Caco-2 (cell line): ENCODE data around the gene HSPB3. TPM values are rescaled to one million over a fixed set of nuclear protein-coding genes. Genes with fewer than 3 reads are reported as not detected.

ENCODE experiments used
- BruUV-seq: library from RNA; stranded (reverse); fragments of 400-500 nt; replicated peaks from 2 replicates; lab custom pipeline; 2021; lab: Mats Ljungman, UMichigan
- CTCF ChIA-PET: fragments of 300-600 bp; sonication (Branson Sonifier 250); formaldehyde crosslinking; loops from one replicate; lab custom pipeline; 2022; ENCODE audit warnings: antibody characterized with exemption; lab: Charles Lee
- POLR2A ChIA-PET: fragments of 300-600 bp; sonication (Branson Sonifier 250); formaldehyde crosslinking; loops from one replicate; lab custom pipeline; 2022; ENCODE audit warnings: antibody characterized with exemption; lab: Charles Lee
- DNase-seq, 2 experiments: peaks; one replicate each; pipeline versions ENCODE4 v3.0.0 to v3.0.0-alpha.2; 2020 to 2022
- H3K27me3 ChIP-seq: replicated peaks from 2 replicates; pipeline ENCODE4 v1.6.0; 2011; ENCODE audit warnings: low read length; ENCODE audit not compliant: control insufficient read depth, insufficient read depth
- H3K36me3 ChIP-seq: 2 replicates; pipeline ENCODE4 v1.5.1; 2011; ENCODE audit warnings: low read length; ENCODE audit not compliant: control insufficient read depth, insufficient read depth
- H3K4me1 ChIP-seq: fragments of 250-450 bp; sonication (Bioruptor Pico); 2 replicates; pipeline ENCODE4 v1.5.1; 2020; ENCODE audit warnings: mild to moderate bottlenecking
- H3K4me3 ChIP-seq: 2 replicates; pipeline ENCODE4 v1.5.1; 2011; ENCODE audit warnings: low read depth, mild to moderate bottlenecking, control low read depth, low read length
- H3K9me3 ChIP-seq: fragments of 250-450 bp; sonication (Bioruptor Pico); 2 replicates; pipeline ENCODE4 v1.5.1; 2020; ENCODE audit warnings: mild to moderate bottlenecking, moderate library complexity
- H3K27ac Mint-ChIP-seq: one replicate; pipeline ENCODE4 v1.8.0; 2022; ENCODE audit warnings: mixed read lengths; ENCODE audit not compliant: unreplicated experiment
- H3K27me3 Mint-ChIP-seq: one replicate; pipeline ENCODE4 v1.8.0; 2022; ENCODE audit warnings: mixed read lengths; ENCODE audit not compliant: insufficient read depth, unreplicated experiment
- H3K36me3 Mint-ChIP-seq: one replicate; pipeline ENCODE4 v1.8.0; 2022; ENCODE audit warnings: mild to moderate bottlenecking, mixed read lengths; ENCODE audit not compliant: insufficient read depth, unreplicated experiment
- H3K4me1 Mint-ChIP-seq: one replicate; pipeline ENCODE4 v1.8.0; 2022; ENCODE audit warnings: low read depth, mixed read lengths; ENCODE audit not compliant: unreplicated experiment
- H3K4me3 Mint-ChIP-seq: one replicate; pipeline ENCODE4 v1.8.0; 2022; ENCODE audit warnings: mild to moderate bottlenecking, moderate library complexity, mixed read lengths; ENCODE audit not compliant: unreplicated experiment
- H3K9me3 Mint-ChIP-seq: one replicate; pipeline ENCODE4 v1.8.0; 2022; ENCODE audit warnings: mixed read lengths; ENCODE audit not compliant: unreplicated experiment
- intact Hi-C: fragments of 100-400 bp; cut with micrococcal nuclease; formaldehyde crosslinking; loops from one replicate; pipeline ENCODE4 v1.10.0; 2022; ENCODE audit not compliant: unreplicated experiment
- total RNA-seq: library from RNA; stranded (reverse); gene quantifications from 2 replicates; pipeline ENCODE4 v1.2.3, GENCODE V29; 2022
- TF ChIP-seq, protein P1 (sequence below), 2 experiments: fragments of 200-600 bp in 1 of 2; IDR thresholded peaks; 1 replicate in 1 of 2; 2 replicates in 1 of 2; pipeline versions ENCODE4 v1.5.1 to v1.8.0; 2011 to 2022; ENCODE audit warnings: antibody characterized with exemption in 1 of 2, control low read depth in 1 of 2, inconsistent platforms in 1 of 2, low read depth in 1 of 2, low read length in 1 of 2, mild to moderate bottlenecking in 1 of 2, moderate library complexity in 1 of 2; ENCODE audit not compliant: insufficient read depth in 1 of 2, severe bottlenecking in 1 of 2, unreplicated experiment in 1 of 2

Gene HSPB3
- total RNA-seq, 1 experiment from 2014 or later = 0.54 TPM

DNA sequence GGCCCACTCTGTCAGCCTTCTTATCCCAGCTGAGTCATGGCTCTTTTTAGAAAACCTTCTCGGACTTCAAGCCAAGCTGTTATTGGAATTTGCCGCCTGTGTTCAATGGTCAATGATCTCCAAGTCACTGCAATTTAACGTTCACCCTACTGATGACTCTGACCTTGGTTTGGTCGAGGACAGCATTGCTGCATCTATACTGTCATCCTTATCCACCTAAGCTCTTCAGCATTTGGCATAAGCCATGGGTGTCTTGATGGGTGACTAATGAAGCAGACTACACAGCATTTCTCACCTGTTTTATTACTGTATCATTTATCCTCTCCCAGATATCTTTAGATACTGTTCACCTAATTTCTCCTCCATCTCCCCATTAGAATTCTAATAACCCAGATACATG is 5.6 kb upstream of the HSPB3 start:
- BruUV-seq = no TSS peak
- DNase-seq = no peak

DNA sequence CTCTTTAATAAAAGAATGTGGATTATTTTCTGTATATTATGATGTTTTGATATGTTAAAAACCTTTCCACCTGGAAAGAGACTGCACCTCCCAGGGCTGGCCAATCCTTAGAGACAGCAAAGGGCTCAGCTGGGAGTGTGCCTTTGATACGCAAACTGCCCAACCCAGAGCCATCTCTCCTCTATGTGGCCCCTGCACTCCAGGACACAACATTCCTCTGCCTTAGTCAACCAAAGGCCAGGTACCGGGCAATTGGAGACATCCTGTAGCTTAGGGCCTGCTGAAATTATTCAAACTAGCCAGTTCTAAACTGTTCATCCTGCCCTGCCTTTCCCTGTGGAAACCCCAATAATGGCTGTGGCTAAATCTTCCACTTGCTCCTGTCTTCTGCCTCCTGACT is 5.0 kb upstream of the HSPB3 start:
- Mint-ChIP-seq H3K27ac (no peak overlapping the region), H3K4me3 (no peak overlapping the region), H3K9me3 (peaks cover 12% of the 10 kb centered on the region), H3K27me3 (no peaks in the 10 kb centered on the region), H3K4me1 (peaks cover 10% of the 10 kb centered on the region), H3K36me3 (no peaks in the 10 kb centered on the region)
- peaks cover 43% of the 10 kb centered on the region for H3K4me1 ChIP-seq
- H3K36me3 ChIP-seq = no peaks in the 10 kb centered on the region
- no peak overlapping the region for H3K4me3 ChIP-seq
- TF ChIP-seq, protein P1, sequence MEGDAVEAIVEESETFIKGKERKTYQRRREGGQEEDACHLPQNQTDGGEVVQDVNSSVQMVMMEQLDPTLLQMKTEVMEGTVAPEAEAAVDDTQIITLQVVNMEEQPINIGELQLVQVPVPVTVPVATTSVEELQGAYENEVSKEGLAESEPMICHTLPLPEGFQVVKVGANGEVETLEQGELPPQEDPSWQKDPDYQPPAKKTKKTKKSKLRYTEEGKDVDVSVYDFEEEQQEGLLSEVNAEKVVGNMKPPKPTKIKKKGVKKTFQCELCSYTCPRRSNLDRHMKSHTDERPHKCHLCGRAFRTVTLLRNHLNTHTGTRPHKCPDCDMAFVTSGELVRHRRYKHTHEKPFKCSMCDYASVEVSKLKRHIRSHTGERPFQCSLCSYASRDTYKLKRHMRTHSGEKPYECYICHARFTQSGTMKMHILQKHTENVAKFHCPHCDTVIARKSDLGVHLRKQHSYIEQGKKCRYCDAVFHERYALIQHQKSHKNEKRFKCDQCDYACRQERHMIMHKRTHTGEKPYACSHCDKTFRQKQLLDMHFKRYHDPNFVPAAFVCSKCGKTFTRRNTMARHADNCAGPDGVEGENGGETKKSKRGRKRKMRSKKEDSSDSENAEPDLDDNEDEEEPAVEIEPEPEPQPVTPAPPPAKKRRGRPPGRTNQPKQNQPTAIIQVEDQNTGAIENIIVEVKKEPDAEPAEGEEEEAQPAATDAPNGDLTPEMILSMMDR (IDR thresholded peaks at IDR 0.05; ENCODE audit: insufficient read depth in 1 of 2, low read depth in 1 of 2, low read length in 1 of 2, severe bottlenecking in 1 of 2, unreplicated experiment in 1 of 2) = no peak
- DNase-seq = no peak
- H3K9me3 ChIP-seq = no peaks in the 10 kb centered on the region
- BruUV-seq = no TSS peak
- ChIA-PET CTCF (interaction anchor here (0.7 kb wide), 1 partner anchor 11 kb away, joined by 4 read pairs; no protein-coding TSS in a partner anchor), POLR2A (no interaction called here)
- no peaks in the 10 kb centered on the region for H3K27me3 ChIP-seq
- intact Hi-C loops = no loop called here

More for the DNA sequence above, 5.6 kb upstream of the HSPB3 start:
- POLR2A ChIA-PET = no interaction called here
- no peaks in the 10 kb centered on the region for H3K27me3 ChIP-seq
- peaks cover 40% of the 10 kb centered on the region for H3K4me1 ChIP-seq
- no peaks in the 10 kb centered on the region for H3K9me3 ChIP-seq
- no peak overlapping the region for H3K27ac Mint-ChIP-seq
- H3K27me3 Mint-ChIP-seq = no peaks in the 10 kb centered on the region
- peaks cover 16% of the 10 kb centered on the region for H3K4me1 Mint-ChIP-seq
- CTCF ChIA-PET = no interaction called here
- TF ChIP-seq, protein P1 (IDR thresholded peaks at IDR 0.05; ENCODE audit: insufficient read depth in 1 of 2, low read depth in 1 of 2, low read length in 1 of 2, severe bottlenecking in 1 of 2, unreplicated experiment in 1 of 2) = no peak
- intact Hi-C loops = no loop called here
- no peaks in the 10 kb centered on the region for H3K36me3 ChIP-seq
- no peak overlapping the region for H3K4me3 ChIP-seq
- H3K9me3 Mint-ChIP-seq = peaks cover 12% of the 10 kb centered on the region
- H3K4me3 Mint-ChIP-seq = no peak overlapping the region
- H3K36me3 Mint-ChIP-seq = peaks cover 5% of the 10 kb centered on the region

DNA sequence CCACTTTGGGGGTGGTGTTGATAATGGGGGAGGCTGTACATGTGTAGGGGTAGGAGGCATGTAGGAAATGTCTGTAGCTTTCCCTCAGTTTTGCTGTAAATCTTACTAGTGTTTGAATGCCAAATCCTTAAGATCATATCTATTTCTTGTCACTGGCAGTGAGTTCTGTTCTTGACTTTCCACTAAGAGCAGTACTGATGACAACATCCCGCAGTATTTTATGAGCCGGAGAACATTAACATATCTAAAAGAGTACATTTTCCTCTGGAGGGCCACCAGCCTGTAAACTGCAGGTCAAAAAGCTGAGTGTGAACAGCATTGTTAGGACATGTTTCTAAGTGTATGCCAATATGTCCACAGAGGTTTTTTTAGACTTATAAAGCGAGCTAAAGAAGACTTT is 2.5 kb upstream of the HSPB3 start:
- H3K27ac Mint-ChIP-seq = no peak overlapping the region
- H3K9me3 ChIP-seq = no peaks in the 10 kb centered on the region
- no TSS peak for BruUV-seq
- H3K9me3 Mint-ChIP-seq = no peaks in the 10 kb centered on the region
- no peak overlapping the region for H3K4me3 ChIP-seq
- H3K4me3 Mint-ChIP-seq = no peak overlapping the region
- peaks cover 40% of the 10 kb centered on the region for H3K4me1 ChIP-seq
- ChIA-PET CTCF (interaction anchor here (0.5 kb wide), 1 partner anchor 142 kb away, joined by 4 read pairs; no protein-coding TSS in a partner anchor), POLR2A (no interaction called here)
- H3K36me3 Mint-ChIP-seq = peaks cover 11% of the 10 kb centered on the region
- TF ChIP-seq, protein P1 (IDR thresholded peaks at IDR 0.05; ENCODE audit: insufficient read depth in 1 of 2, low read depth in 1 of 2, low read length in 1 of 2, severe bottlenecking in 1 of 2, unreplicated experiment in 1 of 2) = no peak
- DNase-seq = no peak
- intact Hi-C loops = no loop called here
- H3K36me3 ChIP-seq = no peaks in the 10 kb centered on the region
- peaks cover 8% of the 10 kb centered on the region for H3K4me1 Mint-ChIP-seq
- no peaks in the 10 kb centered on the region for H3K27me3 Mint-ChIP-seq
- H3K27me3 ChIP-seq = no peaks in the 10 kb centered on the region
